H4 (cell line): ENCODE results near the gene ZNF511. TPM values are rescaled to one million over a fixed set of nuclear protein-coding genes. Genes with fewer than 3 reads are reported as not detected.
"Not testable (repeated sequence)": the region's sequence is repeated elsewhere in the genome, so short reads cannot be mapped to it uniquely, and the experiment has no call there.

Experiments
- DNase-seq: peaks from one replicate; pipeline ENCODE4 v3.0.0-alpha.2; 2015; ENCODE audit warnings: low spot score
- total RNA-seq: library from RNA; depleted of rRNA; stranded (reverse); fragments of >200 nt; shearing (Covaris generic); gene quantifications from 2 replicates; pipeline ENCODE4 v1.2.3, GENCODE V29; 2014

The ZNF511 gene
- total RNA-seq, 1 experiment from 2014 or later = 66.3 TPM

- no peak for DNase-seq
Measured at GRCh38 chr10:133314911-133315310, 6.2 kb downstream of the ZNF511 start.

- DNase-seq = peak; percentile 36
Measured at GRCh38 chr10:133315847-133316246, 7.1 kb downstream of the ZNF511 start.

- DNase-seq = no peak
Measured at GRCh38 chr10:133316266-133316665, 7.6 kb downstream of the ZNF511 start.

- no peak for DNase-seq
Measured at GRCh38 chr10:133316732-133317131, 8.0 kb downstream of the ZNF511 start.

- DNase-seq = peak; percentile 47
Measured at GRCh38 chr10:133318494-133319127, 9.9 kb downstream of the ZNF511 start.

- DNase-seq = not testable (repeated sequence)
Measured at GRCh38 chr10:133320852-133321422, 12.2 kb downstream of the ZNF511 start.

GRCh38 chr10:133322064-133322709, 13.5 kb downstream of the ZNF511 start:
- not testable (repeated sequence) for DNase-seq

GRCh38 chr10:133324198-133324792, 15.6 kb downstream of the ZNF511 start:
- no peak for DNase-seq

- no peak for DNase-seq
Measured at GRCh38 chr10:133324857-133325260, 16.1 kb downstream of the ZNF511 start.

- no peak for DNase-seq
Measured at GRCh38 chr10:133325440-133326222, 16.9 kb downstream of the ZNF511 start.

- DNase-seq = no peak
Measured at GRCh38 chr10:133326223-133326551, 17.5 kb downstream of the ZNF511 start.

- no peak for DNase-seq
Measured at GRCh38 chr10:133326745-133327650, 18.3 kb downstream of the ZNF511 start.

- DNase-seq = no peak
Measured at GRCh38 chr10:133327651-133328357, 19.1 kb downstream of the ZNF511 start.

GRCh38 chr10:133328358-133329343, 19.9 kb downstream of the ZNF511 start:
- DNase-seq = no peak

- DNase-seq = peak; percentile 67
Measured at GRCh38 chr10:133329491-133330202, 20.9 kb downstream of the ZNF511 start.

- no peak for DNase-seq
Measured at GRCh38 chr10:133332936-133333699, 24.4 kb downstream of the ZNF511 start.

- DNase-seq = no peak
Measured at GRCh38 chr10:133334503-133335245, 26.0 kb downstream of the ZNF511 start.
